ENCODE measurements around the gene SHC4.

DNA sequence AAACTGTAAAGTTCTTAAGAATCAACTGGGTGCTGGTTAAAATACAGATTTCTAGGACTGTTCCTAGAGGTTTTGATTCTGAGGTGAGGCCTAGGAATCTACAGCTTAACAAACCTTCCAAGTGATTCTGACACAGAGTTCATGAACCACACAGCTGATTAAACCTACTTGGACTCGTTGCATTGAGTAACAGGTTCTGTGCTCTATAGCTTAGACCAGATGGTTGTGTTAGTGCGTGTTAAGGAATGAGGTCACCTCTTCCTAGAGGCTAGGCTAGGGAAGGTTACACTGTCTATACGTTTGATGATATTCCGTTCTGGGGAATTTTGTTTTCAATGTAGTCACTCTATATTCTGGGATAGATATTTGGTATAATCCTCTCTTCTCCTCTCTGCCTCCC, 63.9 kb downstream of the SHC4 start:
- TF ChIP-seq CTCF (IDR thresholded peaks at IDR 0.05) (no peak), EP300 (IDR thresholded peaks at IDR 0.05) (no peak), POLR2AphosphoS5 (IDR thresholded peaks at IDR 0.05) (no peak)
